Pancreas (tissue), 10 donors: ENCODE data around the gene SMAD6. TPM values are rescaled to one million over a fixed set of nuclear protein-coding genes. Genes with fewer than 3 reads are reported as not detected.
A peak's percentile ranks its signal among the peaks of the same experiment; 100 is the strongest.

ENCODE experiments used
- ATAC-seq, 4 donors: fragments of 200-7000 bp; cut with Tn5 transposase; one replicate each; pipeline versions ENCODE4 v1.8.0 to v1.9.1; 2020; ENCODE audit warnings: mild to moderate bottlenecking in 4 of 4, moderate library complexity in 4 of 4
- DNase-seq, 6 donors: peaks; one replicate each; pipeline ENCODE4 v3.0.0-alpha.2; 2020
- FAIRE-seq: peaks from 2 replicates; lab custom pipeline; 2012; peaks lifted over from hg19 to GRCh38; lab: Jason Lieb, UNC
- H3K27ac ChIP-seq, 4 donors: fragments of 200-600 bp; sonication (generic); 1 replicate in 3 of 4; 2 replicates in 1 of 4; pipeline versions ENCODE4 v1.5.0 to v1.8.0; 2020
- H3K27me3 ChIP-seq, 4 donors: fragments of 200-600 bp; one replicate each; pipeline ENCODE4 v1.8.0; 2021
- H3K36me3 ChIP-seq, 3 donors: fragments of 200-600 bp; sonication (generic) in 1 of 3; one replicate each; pipeline versions ENCODE4 v1.5.0 to v1.8.0; 2020 to 2021
- H3K4me1 ChIP-seq, 3 donors: fragments of 200-600 bp; one replicate each; pipeline ENCODE4 v1.8.0; 2021
- H3K4me3 ChIP-seq, 4 donors: fragments of 200-600 bp; sonication (generic) in 2 of 4; one replicate each; pipeline versions ENCODE4 v1.5.0 to v1.8.0; 2020 to 2021
- H3K9me3 ChIP-seq, 4 donors: fragments of 200-600 bp; one replicate each; pipeline ENCODE4 v1.8.0; 2021
- CTCF ChIP-seq, 4 donors: fragments of 200-600 bp; sonication (generic) in 3 of 4; IDR thresholded peaks; one replicate each; pipeline versions ENCODE4 v1.5.0 to v1.8.0; 2021; ENCODE audit warnings: antibody characterized with exemption in 4 of 4
- WGBS, 2 donors: extraction: QIAGEN DNeasy Blood & Tissue Kit; methylation state at CpG; one replicate each; pipeline ENCODE4 v1.1.7; 2013; 5-methylcytosine and 5-hydroxymethylcytosine counted together
- intact Hi-C, 3 donors: fragments of 100-400 bp; cut with DNase I; formaldehyde crosslinking; loops; one replicate each; pipeline versions ENCODE4 v1.11.1 to v1.14.2; 2022
- polyA plus RNA-seq, 2 donors: library from polyadenylated mRNA; stranded (reverse); fragments of 200-250 nt; gene quantifications; one replicate each; pipeline ENCODE4 v1.2.3, GENCODE V29; 2013
- total RNA-seq, 6 donors: library from RNA; stranded (reverse); fragmentation: NEBNext Ultra II Directional in 4 of 6; extraction: Animal tissue kit (Norgen Biotek cat#: 25700) in 4 of 6; gene quantifications; one replicate each; pipeline versions ENCODE4 v1.2.1 to v1.2.4, GENCODE V29; 2021 to 2023
- donor health status: healthy with polysubstance abuse.
- donor health status: DM: no; HTN: no; CAD: no; lungs with moderate emphysema.
- donor health status: DM: no; HTN: no; CAD: no.
- donor health status: control.
- donor health status: control.
- donor health status: Bipolar disorder and iron deficiency.
- donor health status: DM: yes; HTN: yes; CAD: no.
- donor health status: DM: no; HTN: no; CAD: no.
- donor health status: DM: no; HTN: no; CAD: no.
- donor health status: DM: yes; HTN: yes; CAD: no.

The SMAD6 gene
- total and polyA plus RNA-seq, 8 donors = 2.6 to 13.1 (median 3.2) TPM

GRCh38 chr15:66715720-66716655, 14.0 kb downstream of the SMAD6 start:
- no peak for TF ChIP-seq CTCF (IDR thresholded peaks at IDR 0.05)
- Histone ChIP-seq H3K27ac (no peak overlapping the region), H3K4me3 (no peak overlapping the region), H3K27me3 (no peaks in the 10 kb centered on the region), H3K4me1 (peaks cover 6 to 16% (median 13%) of the 10 kb centered on the region in 3 donors), H3K36me3 (no peaks in the 10 kb centered on the region), H3K9me3 (no peaks in the 10 kb centered on the region)
- ATAC-seq (peak in 1 of 4 donors; percentile 15), FAIRE-seq (no peak), DNase-seq (no peak)
- intact Hi-C loops = no loop called here
- WGBS, 2 donors = 82 to 83% methylated on average over 15 of the region's 15 CpGs

GRCh38 chr15:66716656-66717020, 14.6 kb downstream of the SMAD6 start:
- Histone ChIP-seq H3K27ac (no peak overlapping the region), H3K4me3 (no peak overlapping the region), H3K9me3 (no peaks in the 10 kb centered on the region), H3K4me1 (peaks cover 6 to 16% (median 13%) of the 10 kb centered on the region in 3 donors), H3K36me3 (no peaks in the 10 kb centered on the region), H3K27me3 (no peaks in the 10 kb centered on the region)
- DNase-seq (no peak), FAIRE-seq (no peak), ATAC-seq (no peak)
- no peak for TF ChIP-seq CTCF (IDR thresholded peaks at IDR 0.05)
- intact Hi-C loops = no loop called here
- WGBS, 2 donors = 64 to 70% methylated on average over 4 of the region's 4 CpGs

- Histone ChIP-seq H3K27ac (no peak overlapping the region), H3K27me3 (no peaks in the 10 kb centered on the region), H3K36me3 (no peaks in the 10 kb centered on the region), H3K9me3 (no peaks in the 10 kb centered on the region), H3K4me3 (no peak overlapping the region), H3K4me1 (peaks cover 6 to 16% (median 13%) of the 10 kb centered on the region in 3 donors)
- intact Hi-C loops = no loop called here
- ATAC-seq (no peak), DNase-seq (no peak), FAIRE-seq (no peak)
- no peak for TF ChIP-seq CTCF (IDR thresholded peaks at IDR 0.05)
- 93 to 94% methylated on average over 8 of the region's 8 CpGs for WGBS, 2 donors
Measured at GRCh38 chr15:66718220-66718988, 16.4 kb downstream of the SMAD6 start.

GRCh38 chr15:66719471-66719870, 17.4 kb downstream of the SMAD6 start:
- 85 to 96% methylated on average over 10 of the region's 10 CpGs for WGBS, 2 donors
- Histone ChIP-seq H3K36me3 (no peaks in the 10 kb centered on the region), H3K4me1 (peaks cover 6 to 13% (median 11%) of the 10 kb centered on the region in 3 donors), H3K4me3 (no peak overlapping the region), H3K27me3 (no peaks in the 10 kb centered on the region), H3K9me3 (no peaks in the 10 kb centered on the region), H3K27ac (no peak overlapping the region)
- DNase-seq = peak in 1 of 6 donors; percentile 36
- intact Hi-C loops = no loop called here
- FAIRE-seq = no peak
- no peak for ATAC-seq
- no peak for TF ChIP-seq CTCF (IDR thresholded peaks at IDR 0.05)
